Measurements from ENCODE around the gene PLCG1.

Gene PLCG1

DNA sequence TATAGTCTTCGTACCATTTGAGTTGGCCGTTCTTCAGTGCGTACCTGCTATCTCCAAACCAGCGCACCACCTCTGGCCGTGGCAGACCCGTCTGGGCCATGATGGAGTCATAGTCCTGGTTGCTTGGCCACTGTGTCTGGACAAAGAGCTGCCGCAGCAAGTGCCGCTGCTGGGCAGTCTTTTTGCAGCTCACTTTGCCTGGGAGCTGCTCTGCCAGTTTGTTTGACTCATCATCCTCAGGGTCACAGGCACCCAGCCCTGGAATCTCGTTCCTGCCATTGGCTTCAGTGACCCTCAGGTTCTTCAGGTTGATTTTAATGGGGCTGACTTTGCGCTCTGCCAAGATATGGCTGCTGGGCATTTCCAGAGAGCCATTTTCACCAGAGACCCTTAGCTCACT, 65.1 kb downstream of the PLCG1 start:
- Histone ChIP-seq H3K4me3 (ENCODE audit: low read length) (no peak overlapping the region), H3K79me2 (ENCODE audit: low read length) (no peaks in the 10 kb centered on the region), H3K9me3 (ENCODE audit: insufficient read depth, low read length) (0 out of 2 replicates have a peak, but pooled peaks cover 6% of the 10 kb centered on the region), H4K20me1 (ENCODE audit: insufficient read depth, low read length) (no peaks in the 10 kb centered on the region), H2AFZ (ENCODE audit: low read depth, low read length) (no peak overlapping the region), H3K27me3 (ENCODE audit: low read depth, low read length) (no peaks in the 10 kb centered on the region), H3K27ac (ENCODE audit: low read length) (no peak overlapping the region), H3K4me2 (ENCODE audit: low read length) (no peak overlapping the region), H3K9ac (ENCODE audit: low read length) (no peak overlapping the region), H3K36me3 (replicated peaks; ENCODE audit: low read depth, low read length) (peaks cover 4% of the 10 kb centered on the region), H3K4me1 (ENCODE audit: low read length) (no peaks in the 10 kb centered on the region)
- TF ChIP-seq, protein P1, sequence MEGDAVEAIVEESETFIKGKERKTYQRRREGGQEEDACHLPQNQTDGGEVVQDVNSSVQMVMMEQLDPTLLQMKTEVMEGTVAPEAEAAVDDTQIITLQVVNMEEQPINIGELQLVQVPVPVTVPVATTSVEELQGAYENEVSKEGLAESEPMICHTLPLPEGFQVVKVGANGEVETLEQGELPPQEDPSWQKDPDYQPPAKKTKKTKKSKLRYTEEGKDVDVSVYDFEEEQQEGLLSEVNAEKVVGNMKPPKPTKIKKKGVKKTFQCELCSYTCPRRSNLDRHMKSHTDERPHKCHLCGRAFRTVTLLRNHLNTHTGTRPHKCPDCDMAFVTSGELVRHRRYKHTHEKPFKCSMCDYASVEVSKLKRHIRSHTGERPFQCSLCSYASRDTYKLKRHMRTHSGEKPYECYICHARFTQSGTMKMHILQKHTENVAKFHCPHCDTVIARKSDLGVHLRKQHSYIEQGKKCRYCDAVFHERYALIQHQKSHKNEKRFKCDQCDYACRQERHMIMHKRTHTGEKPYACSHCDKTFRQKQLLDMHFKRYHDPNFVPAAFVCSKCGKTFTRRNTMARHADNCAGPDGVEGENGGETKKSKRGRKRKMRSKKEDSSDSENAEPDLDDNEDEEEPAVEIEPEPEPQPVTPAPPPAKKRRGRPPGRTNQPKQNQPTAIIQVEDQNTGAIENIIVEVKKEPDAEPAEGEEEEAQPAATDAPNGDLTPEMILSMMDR (IDR thresholded peaks at IDR 0.05; ENCODE audit: low read depth, low read length) = no peak
- no peak for TF ChIP-seq EZH2phosphoT487 (IDR thresholded peaks at IDR 0.05; ENCODE audit: low read depth)

DNA sequence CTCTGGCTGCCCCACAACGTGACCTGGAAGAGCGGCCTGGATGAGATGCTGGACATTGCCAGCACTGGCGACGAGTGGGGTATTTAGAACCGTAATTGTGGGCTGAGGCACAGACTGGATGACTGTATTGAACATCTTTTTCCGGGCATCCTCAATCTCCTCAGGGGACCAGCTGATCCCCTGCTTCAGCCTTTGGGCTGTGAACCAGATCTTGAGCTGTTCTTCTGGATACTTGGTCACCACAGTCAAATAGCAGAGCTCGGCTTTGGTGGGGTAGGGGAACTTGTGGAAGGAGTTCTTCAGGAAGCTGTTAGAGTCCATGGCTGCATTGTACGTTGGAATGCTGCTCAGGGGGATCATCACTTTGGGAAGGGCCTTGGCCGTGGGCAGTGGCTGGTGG, 66.3 kb downstream of the PLCG1 start:
- Histone ChIP-seq H3K9me3 (ENCODE audit: insufficient read depth, low read length) (0 out of 2 replicates have a peak, but pooled peaks cover 6% of the 10 kb centered on the region), H3K4me1 (ENCODE audit: low read length) (no peaks in the 10 kb centered on the region), H3K4me2 (ENCODE audit: low read length) (no peak overlapping the region), H3K27ac (ENCODE audit: low read length) (no peak overlapping the region), H4K20me1 (ENCODE audit: insufficient read depth, low read length) (no peaks in the 10 kb centered on the region), H3K4me3 (ENCODE audit: low read length) (no peak overlapping the region), H3K27me3 (ENCODE audit: low read depth, low read length) (no peaks in the 10 kb centered on the region), H3K79me2 (ENCODE audit: low read length) (no peaks in the 10 kb centered on the region), H3K36me3 (replicated peaks; ENCODE audit: low read depth, low read length) (peaks cover 4% of the 10 kb centered on the region), H3K9ac (ENCODE audit: low read length) (no peak overlapping the region), H2AFZ (ENCODE audit: low read depth, low read length) (no peak overlapping the region)
- TF ChIP-seq, protein P1 (IDR thresholded peaks at IDR 0.05; ENCODE audit: low read depth, low read length) = no peak
- no peak for TF ChIP-seq EZH2phosphoT487 (IDR thresholded peaks at IDR 0.05; ENCODE audit: low read depth)

DNA sequence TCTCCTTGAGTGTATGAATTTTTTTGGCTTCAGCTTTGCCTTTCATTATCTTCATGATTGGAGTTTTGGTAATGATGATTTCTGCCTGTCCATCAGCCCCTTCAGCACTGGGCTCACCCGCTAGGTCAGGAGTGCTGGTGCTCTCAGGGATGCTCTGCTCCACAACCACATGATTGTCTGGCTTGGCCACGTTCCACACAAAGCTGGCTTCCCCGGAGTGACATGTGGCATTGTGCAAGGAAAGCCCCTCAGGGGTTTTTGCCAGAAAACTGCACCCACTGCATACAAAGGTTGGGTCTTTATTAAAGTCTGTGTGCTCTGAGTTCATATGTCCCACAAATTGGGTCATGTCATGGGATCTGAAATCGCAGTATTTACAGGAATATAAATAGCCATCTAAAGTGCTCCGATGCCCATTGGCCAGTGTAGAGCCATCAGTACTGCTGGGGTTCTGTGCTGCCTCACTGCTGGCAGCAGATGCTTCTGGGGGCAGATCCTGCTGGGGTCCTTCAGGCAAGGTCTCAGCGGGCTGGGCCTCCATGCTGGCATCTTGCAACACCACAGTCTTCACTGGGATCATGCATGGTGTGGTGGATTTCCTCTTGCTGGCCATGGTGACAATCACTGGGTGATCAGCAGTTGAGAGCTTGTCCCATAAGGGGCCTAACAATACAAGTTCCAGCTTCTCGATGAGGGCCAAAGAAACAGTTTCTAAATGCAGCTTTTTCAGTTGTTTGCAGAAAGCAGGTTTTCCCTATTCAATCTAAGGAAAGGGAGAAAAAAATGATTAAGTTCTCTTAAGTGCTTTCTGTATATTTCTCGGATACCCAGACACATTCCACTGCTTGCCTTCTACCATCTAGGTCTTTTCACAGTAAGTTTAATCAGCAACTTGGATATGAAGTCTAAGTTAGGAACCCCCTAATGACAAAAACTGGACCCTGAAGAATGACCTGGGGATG, 67.2 kb downstream of the PLCG1 start:
- TF ChIP-seq, protein P1 (IDR thresholded peaks at IDR 0.05; ENCODE audit: low read depth, low read length) = no peak
- no peak for TF ChIP-seq EZH2phosphoT487 (IDR thresholded peaks at IDR 0.05; ENCODE audit: low read depth)
- Histone ChIP-seq H4K20me1 (ENCODE audit: insufficient read depth, low read length) (no peaks in the 10 kb centered on the region), H3K4me2 (ENCODE audit: low read length) (no peak overlapping the region), H3K36me3 (replicated peaks; ENCODE audit: low read depth, low read length) (no peaks in the 10 kb centered on the region), H3K27me3 (ENCODE audit: low read depth, low read length) (no peaks in the 10 kb centered on the region), H3K9ac (ENCODE audit: low read length) (no peak overlapping the region), H3K27ac (ENCODE audit: low read length) (no peak overlapping the region), H3K4me3 (ENCODE audit: low read length) (no peak overlapping the region), H3K79me2 (ENCODE audit: low read length) (no peaks in the 10 kb centered on the region), H3K9me3 (ENCODE audit: insufficient read depth, low read length) (no peaks in the 10 kb centered on the region), H3K4me1 (ENCODE audit: low read length) (no peaks in the 10 kb centered on the region), H2AFZ (ENCODE audit: low read depth, low read length) (no peak overlapping the region)

DNA sequence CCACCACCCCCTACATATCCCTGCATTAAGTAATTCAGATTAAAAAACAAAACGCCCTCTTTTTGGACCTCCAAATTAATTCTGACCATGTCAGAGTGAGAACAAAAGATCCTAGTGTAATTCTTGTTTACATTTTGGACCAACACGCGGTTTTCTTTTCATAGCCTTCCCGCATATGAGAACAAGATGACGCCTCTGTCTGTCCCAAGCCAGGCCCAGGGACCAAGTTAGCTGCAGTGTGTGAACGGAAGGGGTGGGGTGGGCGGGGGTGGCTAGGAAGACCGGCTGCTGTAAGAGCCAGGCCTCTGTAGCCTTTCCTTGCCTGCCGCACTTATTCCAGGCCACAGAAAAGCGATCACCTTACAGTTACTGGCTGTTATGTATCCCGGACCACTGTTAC, 68.0 kb downstream of the PLCG1 start:
- no peaks in the 10 kb centered on the region for H3K27me3 ChIP-seq (ENCODE audit: low read depth, low read length)
- H3K4me3 ChIP-seq (ENCODE audit: low read length) = no peak overlapping the region
- no peak overlapping the region for H3K27ac ChIP-seq (ENCODE audit: low read length)
- H3K79me2 ChIP-seq (ENCODE audit: low read length) = no peaks in the 10 kb centered on the region
- H3K9ac ChIP-seq (ENCODE audit: low read length) = no peak overlapping the region
- no peaks in the 10 kb centered on the region for H3K9me3 ChIP-seq (ENCODE audit: insufficient read depth, low read length)
- no peaks in the 10 kb centered on the region for H3K4me1 ChIP-seq (ENCODE audit: low read length)
- TF ChIP-seq EZH2phosphoT487 (IDR thresholded peaks at IDR 0.05; ENCODE audit: low read depth) = no peak
- TF ChIP-seq, protein P1 (IDR thresholded peaks at IDR 0.05; ENCODE audit: low read depth, low read length) = no peak
- no peaks in the 10 kb centered on the region for H3K36me3 ChIP-seq (replicated peaks; ENCODE audit: low read depth, low read length)
- no peaks in the 10 kb centered on the region for H4K20me1 ChIP-seq (ENCODE audit: insufficient read depth, low read length)
- no peak overlapping the region for H3K4me2 ChIP-seq (ENCODE audit: low read length)
- H2AFZ ChIP-seq (ENCODE audit: low read depth, low read length) = no peak overlapping the region
